GM12878 (cell line): ENCODE data around the gene OGFOD3. TPM values are rescaled to one million over a fixed set of nuclear protein-coding genes. Genes with fewer than 3 reads are reported as not detected.
"Not testable (repeated sequence)": the region's sequence is repeated elsewhere in the genome, so short reads cannot be mapped to it uniquely, and the experiment has no call there.

Source experiments
- ATAC-seq: fragments of 200-7000 bp; cut with Tn5 transposase; 3 replicates; pipeline ENCODE4 v1.9.1; 2020; ENCODE audit warnings: mild to moderate bottlenecking, moderate library complexity
- BruUV-seq: library from RNA; stranded (reverse); fragments of 400-500 nt; replicated peaks from 2 replicates; lab custom pipeline; 2021; lab: Mats Ljungman, UMichigan
- CTCF ChIA-PET: fragments of 300-600 bp; sonication (Branson Sonifier 250); formaldehyde crosslinking; extraction: SDS; loops from one replicate; lab custom pipeline; 2021; ENCODE audit warnings: inconsistent platforms; lab: Yijun Ruan, JAX
- POLR2A ChIA-PET: fragments of 350-600 bp; formaldehyde crosslinking; extraction: SDS; loops from one replicate; lab custom pipeline; 2021; ENCODE audit warnings: inconsistent platforms; lab: Charles Lee
- RAD21 ChIA-PET: fragments of 300-600 bp; sonication (Branson Sonifier 250); formaldehyde crosslinking; loops from one replicate; lab custom pipeline; 2023; ENCODE audit warnings: antibody characterized with exemption; ENCODE audit not compliant: unreplicated experiment; lab: Charles Lee
- SMC1A ChIA-PET: fragments of 300-600 bp; sonication (Branson Sonifier 250); formaldehyde crosslinking; loops from one replicate; lab custom pipeline; 2023; ENCODE audit not compliant: unreplicated experiment, uncharacterized antibody; lab: Charles Lee
- DNase-seq: peaks from one replicate; pipeline ENCODE4 v3.0.0-alpha.2; 2011; ENCODE audit warnings: low read depth, low spot score
- FAIRE-seq: peaks from 3 replicates; lab custom pipeline; 2011; peaks lifted over from hg19 to GRCh38; lab: Jason Lieb, UNC
- H2AFZ ChIP-seq: 2 replicates; pipeline ENCODE4 v1.6.0; 2011; ENCODE audit warnings: low read depth, low read length, control low read depth; ENCODE audit not compliant: control insufficient read depth
- H3K27ac ChIP-seq: 2 replicates; pipeline ENCODE4 v1.5.1; 2011; ENCODE audit warnings: control low read depth; ENCODE audit not compliant: control insufficient read depth, insufficient read depth
- H3K27me3 ChIP-seq, 2 experiments: replicated peaks in 1 of 2; 2 replicates each; pipeline versions ENCODE4 v1.6.0 to v1.6.1; 2011; ENCODE audit warnings: low read length in 1 of 2; ENCODE audit not compliant: control insufficient read depth in 2 of 2, insufficient read depth in 2 of 2
- H3K36me3 ChIP-seq, 2 experiments: 2 replicates each; pipeline ENCODE4 v1.5.1; 2011; ENCODE audit warnings: low read length in 1 of 2; ENCODE audit not compliant: control insufficient read depth in 2 of 2, insufficient read depth in 2 of 2
- H3K4me1 ChIP-seq: 2 replicates; pipeline ENCODE4 v1.6.1; 2011; ENCODE audit warnings: mild to moderate bottlenecking, low read length, moderate library complexity, mixed read lengths; ENCODE audit not compliant: control insufficient read depth, insufficient read depth
- H3K4me2 ChIP-seq: 2 replicates; pipeline ENCODE4 v1.6.0; 2011; ENCODE audit warnings: control low read depth; ENCODE audit not compliant: control insufficient read depth, insufficient read depth
- H3K4me3 ChIP-seq: fragments of 200-600 bp; sonication (generic); 2 replicates; pipeline ENCODE4 v1.5.1; 2016
- H3K79me2 ChIP-seq: 2 replicates; pipeline ENCODE4 v1.6.0; 2011; ENCODE audit warnings: low read length; ENCODE audit not compliant: control insufficient read depth, insufficient read depth
- H3K9ac ChIP-seq: 2 replicates; pipeline ENCODE4 v1.8.0; 2011; ENCODE audit warnings: low read length, control low read depth, mixed read lengths; ENCODE audit not compliant: control insufficient read depth, insufficient read depth
- H3K9me3 ChIP-seq: replicated peaks from 3 replicates; pipeline ENCODE4 v1.5.1; 2011; ENCODE audit warnings: mild to moderate bottlenecking, low read length; ENCODE audit not compliant: control insufficient read depth, insufficient read depth
- H4K20me1 ChIP-seq: 2 replicates; pipeline ENCODE4 v1.6.0; 2011; ENCODE audit not compliant: control insufficient read depth, insufficient read depth
- BACH1 ChIP-seq: fragments of 450-650 bp; IDR thresholded peaks from 2 replicates; pipeline ENCODE4 v1.6.1; 2017; ENCODE audit warnings: mild to moderate bottlenecking, borderline replicate concordance
- DPF2 ChIP-seq: fragments of 450-650 bp; IDR thresholded peaks from 2 replicates; pipeline ENCODE4 v1.6.1; 2017; ENCODE audit warnings: mild to moderate bottlenecking
- POU2F2 ChIP-seq: IDR thresholded peaks from 3 replicates; pipeline ENCODE4 v1.6.1; 2011; ENCODE audit warnings: low read depth, mild to moderate bottlenecking, low read length, borderline replicate concordance
- WGBS: methylation state at CpG from one replicate; pipeline ENCODE4 v1.1.6; 2016; ENCODE audit warnings: low lambda C conversion rate; ENCODE audit not compliant: insufficient replicate concordance, insufficient coverage; ENCODE audit errors: missing lambda C conversion rate; 5-methylcytosine and 5-hydroxymethylcytosine counted together
- in situ Hi-C: fragments of 300-500 bp; cut with MboI; formaldehyde crosslinking; loops from 9 replicates; pipeline ENCODE4 v1.14.3; 2018; ENCODE audit warnings: mixed read lengths
- intact Hi-C: fragments of 100-400 bp; cut with micrococcal nuclease; formaldehyde crosslinking; loops from one replicate; pipeline ENCODE4 v1.14.2; 2022; ENCODE audit not compliant: unreplicated experiment
- polyA plus RNA-seq, 11 experiments: library from polyadenylated mRNA; depleted of rRNA in 4 of 11; unstranded in 6 of 11; stranded (reverse) in 5 of 11; fragments of >200 nt; fragmentation: Nextera tagmentation in 4 of 11; fragmentation: Illumina TruSeq in 1 of 11; extraction: Ambion mirVana in 4 of 11; extraction: Trizol in 1 of 11; gene quantifications; 1 replicate in 1 of 11; 2 replicates in 10 of 11; pipeline versions ENCODE4 v1.2.1 to v1.2.3, GENCODE V29; 2011 to 2016; ENCODE audit warnings: inconsistent platforms in 2 of 11, missing spikeins in 2 of 11, low read depth in 1 of 11
- total RNA-seq, 4 experiments: library from RNA; depleted of rRNA in 3 of 4; stranded (reverse); fragments of >200 nt in 3 of 4; fragmentation: Illumina TruSeq in 1 of 4; extraction: Trizol in 1 of 4; gene quantifications; 2 replicates each; pipeline versions ENCODE4 v1.2.1 to v1.2.3, GENCODE V29; 2013 to 2021
- TF ChIP-seq, protein P1 (sequence below), 3 experiments: IDR thresholded peaks in 2 of 3; conservative IDR thresholded peaks in 1 of 3; 2 replicates each; pipeline ENCODE4 v1.5.1; 2011; ENCODE audit warnings: low read depth in 3 of 3, low read length in 3 of 3, mild to moderate bottlenecking in 3 of 3, control low read depth in 2 of 3, moderate library complexity in 2 of 3, inconsistent platforms in 1 of 3, mixed read lengths in 1 of 3; ENCODE audit not compliant: control insufficient read depth in 2 of 3, insufficient read depth in 1 of 3; ENCODE audit errors: extremely low read depth in 1 of 3

Gene OGFOD3
- total and polyA plus RNA-seq, 10 of the 15 experiments (the other 5 are each of a cell fraction or from before 2014, with no cell fraction given), result 0.48 to 28.4 (median 18.3) TPM

DNA sequence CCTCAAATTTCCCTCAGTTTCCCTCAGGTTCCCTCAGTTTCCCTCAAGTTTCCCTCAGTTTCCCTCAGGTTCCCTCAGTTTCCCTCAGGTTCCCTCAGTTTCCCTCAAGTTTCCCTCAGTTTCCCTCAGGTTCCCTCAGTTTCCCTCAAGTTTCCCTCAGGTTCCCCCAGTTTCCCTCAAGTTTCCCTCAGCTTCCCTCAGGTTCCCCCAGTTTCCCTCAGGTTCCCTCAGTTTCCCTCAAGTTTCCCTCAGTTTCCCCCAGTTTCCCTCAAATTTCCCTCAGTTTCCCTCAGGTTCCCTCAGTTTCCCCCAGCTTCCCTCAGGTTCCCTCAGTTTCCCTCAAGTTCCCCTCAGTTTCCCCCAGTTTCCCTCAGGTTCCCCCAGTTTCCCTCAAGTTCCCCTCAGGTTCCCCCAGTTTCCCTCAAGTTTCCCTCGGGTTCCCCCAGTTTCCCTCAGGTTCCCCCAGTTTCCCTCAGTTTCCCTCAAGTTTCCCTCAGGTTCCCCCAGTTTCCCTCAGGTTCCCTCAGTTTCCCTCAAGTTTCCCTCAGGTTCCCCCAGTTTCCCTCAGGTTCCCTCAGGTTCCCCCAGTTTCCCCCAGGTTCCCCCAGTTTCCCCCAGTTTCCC, 58.8 kb downstream of the OGFOD3 start:
- H4K20me1 ChIP-seq, H3K27ac ChIP-seq, H3K27me3 ChIP-seq, H3K4me1 ChIP-seq, intact Hi-C loops, BruUV-seq, H3K36me3 ChIP-seq, H3K79me2 ChIP-seq, POLR2A ChIA-PET, H2AFZ ChIP-seq, H3K9me3 ChIP-seq, DNase-seq, FAIRE-seq, in situ Hi-C loops, RAD21 ChIA-PET, H3K9ac ChIP-seq, SMC1A ChIA-PET, H3K4me2 ChIP-seq, ATAC-seq, H3K4me3 ChIP-seq: not testable (repeated sequence)
- CTCF ChIA-PET, result interaction anchor here (1.0 kb wide), 1 partner anchor 7 kb away, joined by 3 read pairs; no protein-coding TSS in a partner anchor
- no CpG with 5 or more reads among the region's 1 CpG for WGBS

DNA sequence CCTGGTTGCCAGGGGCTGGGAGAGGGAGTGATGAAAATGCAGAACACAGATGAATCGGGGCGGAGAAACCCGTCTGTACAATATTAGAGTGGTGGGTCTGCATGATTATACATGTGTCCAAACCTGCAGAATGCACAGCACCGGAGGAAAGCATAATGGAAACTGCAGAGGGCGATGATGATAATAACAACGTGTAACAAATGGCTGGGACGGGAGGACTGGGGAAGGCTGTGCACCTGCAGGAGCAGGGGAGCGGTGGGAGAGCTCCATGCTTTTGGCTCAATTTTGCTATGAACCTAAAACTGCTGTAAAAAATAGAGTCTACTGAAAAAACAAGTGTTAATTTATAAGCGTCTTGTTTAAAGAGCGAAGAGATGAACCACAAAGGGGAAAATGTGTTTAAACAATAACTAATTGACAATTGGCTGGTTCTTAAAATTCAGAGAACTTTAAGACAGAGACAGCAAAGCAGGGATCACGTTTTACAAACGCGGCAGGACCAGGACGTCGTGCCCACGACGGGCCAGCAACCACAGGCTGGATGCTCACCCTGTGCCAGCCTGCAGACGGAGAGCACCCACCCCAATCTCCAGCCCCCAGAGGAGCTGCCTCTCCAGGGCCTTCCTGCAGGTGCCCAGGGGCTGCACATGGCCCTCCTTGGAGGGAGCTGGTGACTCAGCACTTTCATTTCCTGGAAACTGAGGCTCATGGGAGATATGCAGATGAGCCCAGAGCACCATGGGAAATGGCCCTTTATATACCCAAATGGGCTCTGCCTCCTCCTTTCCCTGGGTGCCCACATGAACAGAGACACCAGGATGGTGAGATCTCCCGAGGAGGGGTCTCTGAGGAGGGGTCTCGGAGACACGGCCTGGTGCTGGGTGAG, 59.7 kb downstream of the OGFOD3 start, which contains the start of gene TEX19:
Gene TEX19, plus strand, starts transcription at position 783 of the 886 bp plus-strand sequence. CDS start 2,904 bp downstream, outside the sequence.
- FAIRE-seq, result no peak
- RAD21 ChIA-PET, result interaction anchor here (1.2 kb wide), 1 partner anchor 43 kb away, joined by 6 read pairs; no protein-coding TSS in a partner anchor
- no peak for DNase-seq
- no peaks in the 10 kb centered on the region for H4K20me1 ChIP-seq
- in situ Hi-C loops, result no loop called here
- peaks cover 4% of the 10 kb centered on the region; the same call in 1 of the 2 replicates for H3K4me1 ChIP-seq
- no peak within 1 kb of the TSS for H3K4me2 ChIP-seq
- CTCF ChIA-PET, result interaction anchor here (0.6 to 1.8 kb wide), 9 partner anchors 8 to 191 kb away, joined by 3 to 8 read pairs (median 4); partner anchors contain the start of gene UTS2R
- TF ChIP-seq POU2F2, result peak; percentile 93; the same call in 2 of the 3 replicates
- TF ChIP-seq BACH1, result peak; percentile 92
- TF ChIP-seq, protein P1, sequence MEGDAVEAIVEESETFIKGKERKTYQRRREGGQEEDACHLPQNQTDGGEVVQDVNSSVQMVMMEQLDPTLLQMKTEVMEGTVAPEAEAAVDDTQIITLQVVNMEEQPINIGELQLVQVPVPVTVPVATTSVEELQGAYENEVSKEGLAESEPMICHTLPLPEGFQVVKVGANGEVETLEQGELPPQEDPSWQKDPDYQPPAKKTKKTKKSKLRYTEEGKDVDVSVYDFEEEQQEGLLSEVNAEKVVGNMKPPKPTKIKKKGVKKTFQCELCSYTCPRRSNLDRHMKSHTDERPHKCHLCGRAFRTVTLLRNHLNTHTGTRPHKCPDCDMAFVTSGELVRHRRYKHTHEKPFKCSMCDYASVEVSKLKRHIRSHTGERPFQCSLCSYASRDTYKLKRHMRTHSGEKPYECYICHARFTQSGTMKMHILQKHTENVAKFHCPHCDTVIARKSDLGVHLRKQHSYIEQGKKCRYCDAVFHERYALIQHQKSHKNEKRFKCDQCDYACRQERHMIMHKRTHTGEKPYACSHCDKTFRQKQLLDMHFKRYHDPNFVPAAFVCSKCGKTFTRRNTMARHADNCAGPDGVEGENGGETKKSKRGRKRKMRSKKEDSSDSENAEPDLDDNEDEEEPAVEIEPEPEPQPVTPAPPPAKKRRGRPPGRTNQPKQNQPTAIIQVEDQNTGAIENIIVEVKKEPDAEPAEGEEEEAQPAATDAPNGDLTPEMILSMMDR (IDR thresholded peaks at IDR 0.05 in 2 of 3, conservative IDR thresholded peaks at IDR 0.05 in 1 of 3; ENCODE audit: control insufficient read depth in 2 of 3, extremely low read depth in 1 of 3, insufficient read depth in 1 of 3, low read depth in 3 of 3, low read length in 3 of 3), result peak in 1 of 3 experiments; percentile 10; a peak in 1 of 6 replicates
- TF ChIP-seq DPF2, result no peak
- TF ChIP-seq, all 136 proteins: peak for 3
- H3K79me2 ChIP-seq, result no peaks in the 10 kb centered on the region
- BruUV-seq, result no TSS peak
- H3K9ac ChIP-seq, result no peak within 1 kb of the TSS
- H3K27me3 ChIP-seq, result no peaks in the 10 kb centered on the region
- 64% methylated on average over 21 of the region's 21 CpGs for WGBS
- ChIA-PET POLR2A (no interaction called here), SMC1A (interaction anchor here (0.8 to 1.2 kb wide), 3 partner anchors 8 to 61 kb away, joined by 3 read pairs; no protein-coding TSS in a partner anchor)
- H3K4me3 ChIP-seq, result no peak within 1 kb of the TSS
- ATAC-seq, result peak; percentile 67
- H3K36me3 ChIP-seq, result no peaks in the 10 kb centered on the region
- intact Hi-C loops, result no loop called here
- H3K27ac ChIP-seq, result no peak within 1 kb of the TSS
- no peaks in the 10 kb centered on the region for H3K9me3 ChIP-seq
- no peak within 1 kb of the TSS; the same call in 1 of the 2 replicates for H2AFZ ChIP-seq
